NCI-H524 (cell line): ENCODE measurements around the gene AVPR2.

Experiments
- DNase-seq, 2 experiments: peaks; one replicate each; lab custom pipeline; 2025; lab: John Stamatoyannopoulos, UW

The AVPR2 gene

GRCh38 chrX:153932220-153932915, 27.9 kb downstream of the AVPR2 start:
- no peak for DNase-seq

- no peak for DNase-seq
Measured at GRCh38 chrX:153933748-153934147, 29.3 kb downstream of the AVPR2 start.

GRCh38 chrX:153934148-153934761, 29.8 kb downstream of the AVPR2 start:
- no peak for DNase-seq

- DNase-seq, result peak; percentile 67 to 77
Measured at GRCh38 chrX:153934762-153935325, 30.4 kb downstream of the AVPR2 start, which contains the start of gene NAA10. NAA10 (minus strand) TSS chrX:153935037; CDS start chrX:153934904, 133 bp downstream.

GRCh38 chrX:153935326-153935851, 30.9 kb downstream of the AVPR2 start:
- DNase-seq, result no peak

- no peak for DNase-seq
Measured at GRCh38 chrX:153937056-153937455, 32.6 kb downstream of the AVPR2 start.

GRCh38 chrX:153938226-153938786, 33.8 kb downstream of the AVPR2 start:
- no peak for DNase-seq

- DNase-seq, result peak; percentile 84 to 90
Measured at GRCh38 chrX:153939573-153939972, 35.1 kb downstream of the AVPR2 start.

GRCh38 chrX:153941336-153942252, 37.1 kb downstream of the AVPR2 start:
- no peak for DNase-seq

- DNase-seq, result no peak
Measured at GRCh38 chrX:153944140-153944799, 39.8 kb downstream of the AVPR2 start, which contains the start of gene RENBP. RENBP (minus strand) TSS chrX:153944643; CDS start chrX:153944610, 33 bp downstream.

- DNase-seq, result no peak
Measured at GRCh38 chrX:153944800-153945150, 40.3 kb downstream of the AVPR2 start.

GRCh38 chrX:153945956-153946943, 41.8 kb downstream of the AVPR2 start:
- DNase-seq, result no peak

- DNase-seq, result peak; percentile 68 to 80
Measured at GRCh38 chrX:153947009-153947769, 42.7 kb downstream of the AVPR2 start.

- no peak for DNase-seq
Measured at GRCh38 chrX:153948002-153948466, 43.6 kb downstream of the AVPR2 start.

GRCh38 chrX:153948847-153949805, 44.7 kb downstream of the AVPR2 start:
- DNase-seq, result no peak

GRCh38 chrX:153950127-153950526, 45.7 kb downstream of the AVPR2 start:
- DNase-seq, result no peak

- DNase-seq, result no peak
Measured at GRCh38 chrX:153951683-153952372, 47.4 kb downstream of the AVPR2 start.
